Naive thymus-derived CD8-positive, alpha-beta T cell (primary cell): ENCODE measurements around the gene MDC1. TPM values are rescaled to one million over a fixed set of nuclear protein-coding genes. Genes with fewer than 3 reads are reported as not detected.
"Not testable (repeated sequence)": the region's sequence is repeated elsewhere in the genome, so short reads cannot be mapped to it uniquely, and the experiment has no call there.

ENCODE experiments used
- ATAC-seq, 2 donors: fragments of 150-1000 bp; cut with Tn5 transposase in 1 of 2; sonication (Bioruptor Pico), chemical (Tn5 transposase) in 1 of 2; 1 replicate in 1 of 2; 2 replicates in 1 of 2; pipeline ENCODE4 v1.10.0; 2021; ENCODE audit warnings: mild to moderate bottlenecking in 2 of 2, moderate library complexity in 2 of 2
- POLR2A ChIA-PET: fragments of 350-600 bp; sonication (Branson Sonifier 250); formaldehyde crosslinking; loops from one replicate; lab custom pipeline; 2021; ENCODE audit warnings: antibody characterized with exemption; lab: Charles Lee
- DNase-seq, 10 donors: peaks; one replicate each; pipeline versions ENCODE4 v3.0.0 to v3.0.0-alpha.2; 2020 to 2022
- H3K27ac Mint-ChIP-seq, 10 donors: one replicate each; pipeline ENCODE4 v1.8.0; 2020 to 2022; ENCODE audit warnings: mild to moderate bottlenecking in 10 of 10, mixed read lengths in 10 of 10, moderate library complexity in 4 of 10, inconsistent platforms in 1 of 10
- H3K27me3 Mint-ChIP-seq, 5 donors: one replicate each; pipeline ENCODE4 v1.8.0; 2021 to 2022; ENCODE audit warnings: mixed read lengths in 5 of 5
- H3K36me3 Mint-ChIP-seq, 3 donors: one replicate each; pipeline ENCODE4 v1.8.0; 2020 to 2022; ENCODE audit warnings: mixed read lengths in 3 of 3, mild to moderate bottlenecking in 2 of 3, inconsistent platforms in 1 of 3
- H3K4me1 Mint-ChIP-seq, 4 donors: one replicate each; pipeline ENCODE4 v1.8.0; 2021 to 2022; ENCODE audit warnings: mixed read lengths in 4 of 4
- H3K4me3 Mint-ChIP-seq, 10 donors: one replicate each; pipeline ENCODE4 v1.8.0; 2020 to 2022; ENCODE audit warnings: mild to moderate bottlenecking in 10 of 10, mixed read lengths in 10 of 10, moderate library complexity in 6 of 10, inconsistent platforms in 1 of 10
- H3K9me3 Mint-ChIP-seq, 9 donors: one replicate each; pipeline ENCODE4 v1.8.0; 2020 to 2022; ENCODE audit warnings: mixed read lengths in 9 of 9, mild to moderate bottlenecking in 3 of 9, inconsistent platforms in 1 of 9, moderate library complexity in 1 of 9
- polyA plus RNA-seq, 3 donors: library from polyadenylated mRNA; unstranded; fragments of 300-500 nt; fragmentation: Illumina TruSeq; gene quantifications; one replicate each; pipeline ENCODE4 v1.2.3, GENCODE V29; 2021
- total RNA-seq, 8 experiments: library from RNA in 2 of 8; stranded (reverse) in 2 of 8; gene quantifications; one replicate each; pipeline ENCODE4 v1.2.3 and lab custom pipeline; 2021 to 2026

Gene MDC1
- total and polyA plus RNA-seq, 5 experiments from 2014 or later = 1.3 to 54.9 (median 6.3) TPM

GRCh38 chr6:30664994-30665767, 51.9 kb downstream of the MDC1 start:
- no peak overlapping the region for H3K27ac Mint-ChIP-seq
- POLR2A ChIA-PET = interaction anchor here (0.7 kb wide), 1 partner anchor 47 kb away, joined by 3 read pairs; the partner anchor contains the start of genes MRPS18B and PPP1R10
- no peak overlapping the region for H3K4me3 Mint-ChIP-seq
- DNase-seq (no peak), ATAC-seq (no peak)
- no peaks in the 10 kb centered on the region for H3K27me3 Mint-ChIP-seq
- no peaks in the 10 kb centered on the region for H3K9me3 Mint-ChIP-seq
- H3K36me3 Mint-ChIP-seq = peaks cover 4 to 89% (median 28%) of the 10 kb centered on the region in 3 donors
- peaks cover 11 to 22% (median 16%) of the 10 kb centered on the region in 4 donors for H3K4me1 Mint-ChIP-seq

- DNase-seq, H3K27me3 Mint-ChIP-seq, ATAC-seq, H3K9me3 Mint-ChIP-seq, H3K4me3 Mint-ChIP-seq: not testable (repeated sequence)
- POLR2A ChIA-PET = interaction anchor here (0.7 kb wide), 2 partner anchors 76 to 94 kb away, joined by 3 to 5 read pairs; no protein-coding TSS in a partner anchor
- peaks cover 0 to 14% (median 10%) of the 10 kb centered on the region in 4 donors for H3K4me1 Mint-ChIP-seq
- H3K36me3 Mint-ChIP-seq = peaks cover 7 to 95% (median 24%) of the 10 kb centered on the region in 3 donors
- peak overlapping the region in 4 of 10 donors; percentile 27 to 64 (median 48) for H3K27ac Mint-ChIP-seq
These were observed 59.2 kb downstream of the MDC1 start for GRCh38 chr6:30657922-30658321.

- Mint-ChIP-seq H3K36me3 (peaks cover 7 to 95% (median 21%) of the 10 kb centered on the region in 3 donors), H3K4me3 (no peak overlapping the region), H3K4me1 (peaks cover 0 to 14% (median 9%) of the 10 kb centered on the region in 4 donors), H3K27ac (peak overlapping the region in 6 of 10 donors; percentile 27 to 73 (median 48)), H3K9me3 (no peaks in the 10 kb centered on the region), H3K27me3 (no peaks in the 10 kb centered on the region)
- no peak for DNase-seq
- ATAC-seq = no peak
- POLR2A ChIA-PET = interaction anchor here (0.7 kb wide), 1 partner anchor 94 kb away, joined by 3 read pairs; no protein-coding TSS in a partner anchor
These were observed 59.6 kb downstream of the MDC1 start for GRCh38 chr6:30657454-30657853.

- Mint-ChIP-seq H3K4me3 (no peak overlapping the region), H3K9me3 (no peaks in the 10 kb centered on the region), H3K36me3 (peaks cover 7 to 95% (median 13%) of the 10 kb centered on the region in 3 donors), H3K27me3 (no peaks in the 10 kb centered on the region), H3K27ac (peak overlapping the region in 1 of 10 donors; percentile 74), H3K4me1 (peaks cover 0 to 9% (median 6%) of the 10 kb centered on the region in 4 donors)
- DNase-seq (no peak), ATAC-seq (no peak)
- POLR2A ChIA-PET = no interaction called here
These were observed 60.6 kb downstream of the MDC1 start for GRCh38 chr6:30656513-30656912.

- peak overlapping the region in 8 of 10 donors; percentile 21 to 73 (median 44) for H3K27ac Mint-ChIP-seq
- POLR2A ChIA-PET = no interaction called here
- no peak for ATAC-seq
- peaks cover 7 to 95% (median 17%) of the 10 kb centered on the region in 3 donors for H3K36me3 Mint-ChIP-seq
- no peak for DNase-seq
- H3K4me1 Mint-ChIP-seq = peaks cover 5 to 9% (median 6%) of the 10 kb centered on the region in 4 donors
- no peak overlapping the region for H3K4me3 Mint-ChIP-seq
- H3K9me3 Mint-ChIP-seq = no peaks in the 10 kb centered on the region
- no peaks in the 10 kb centered on the region for H3K27me3 Mint-ChIP-seq
These were observed 61.4 kb downstream of the MDC1 start for GRCh38 chr6:30655743-30656094.

- no peaks in the 10 kb centered on the region for H3K9me3 Mint-ChIP-seq
- POLR2A ChIA-PET = no interaction called here
- H3K4me3 Mint-ChIP-seq = no peak overlapping the region
- H3K27ac Mint-ChIP-seq = peak overlapping the region in 8 of 10 donors; percentile 41 to 78 (median 56)
- DNase-seq = no peak
- peaks cover 7 to 93% (median 17%) of the 10 kb centered on the region in 3 donors for H3K36me3 Mint-ChIP-seq
- H3K4me1 Mint-ChIP-seq = peaks cover 5 to 8% (median 6%) of the 10 kb centered on the region in 4 donors
- H3K27me3 Mint-ChIP-seq = no peaks in the 10 kb centered on the region
- ATAC-seq = no peak
These were observed 62.0 kb downstream of the MDC1 start for GRCh38 chr6:30654798-30655742.

GRCh38 chr6:30651143-30651542, 65.9 kb downstream of the MDC1 start:
- no peak for DNase-seq
- Mint-ChIP-seq H3K4me1 (peaks cover 10 to 25% (median 17%) of the 10 kb centered on the region in 4 donors), H3K9me3 (no peaks in the 10 kb centered on the region), H3K27me3 (no peaks in the 10 kb centered on the region), H3K4me3 (peak overlapping the region in 1 of 10 donors; percentile 17), H3K27ac (peak overlapping the region in 4 of 10 donors; percentile 53 to 78 (median 62)), H3K36me3 (peaks cover 7 to 57% (median 14%) of the 10 kb centered on the region in 3 donors)
- POLR2A ChIA-PET = interaction anchor here (0.6 to 1.1 kb wide), 3 partner anchors 17 to 36 kb away, joined by 3 read pairs; no protein-coding TSS in a partner anchor
- ATAC-seq = no peak

Other genes with a start within 250 kb of the MDC1 start
- gene HLA-E, start 227.8 kb downstream of the MDC1 start, total RNA-seq = 1,000 to 10,000 TPM; 1,291 to 1,305 TPM
- gene HLA-E, start 227.8 kb downstream of the MDC1 start, polyA plus RNA-seq = 1,000 to 10,000 TPM; 2,699 to 2,977 (median 2,826) TPM
- 10 to 100 TPM; 78.0 to 80.7 TPM for gene GNL1, start 160.8 kb downstream of the MDC1 start, total RNA-seq
- 10 to 100 TPM; 24.7 to 34.1 (median 28.7) TPM for gene GNL1, start 160.8 kb downstream of the MDC1 start, polyA plus RNA-seq
- 10 to 100 TPM; 28.4 to 28.9 TPM for gene PRR3, start 160.0 kb downstream of the MDC1 start, total RNA-seq
- gene PRR3, start 160.0 kb downstream of the MDC1 start, polyA plus RNA-seq = 10 to 100 TPM in 1 of 3 donors, 1 to 10 TPM in 2; 7.9 to 12.7 (median 8.6) TPM
- 10 to 100 TPM; 68.6 to 71.3 TPM for gene ABCF1, start 145.8 kb downstream of the MDC1 start, total RNA-seq
- 10 to 100 TPM; 19.1 to 43.1 (median 30.5) TPM for gene ABCF1, start 145.8 kb downstream of the MDC1 start, polyA plus RNA-seq
- gene PPP1R10, start 100.0 kb downstream of the MDC1 start, total RNA-seq = 100 to 1,000 TPM; 191 to 193 TPM
- gene PPP1R10, start 100.0 kb downstream of the MDC1 start, polyA plus RNA-seq = 10 to 100 TPM; 16.9 to 20.2 (median 19.8) TPM
- 10 to 100 TPM; 43.1 to 43.8 TPM for gene MRPS18B, start 99.4 kb downstream of the MDC1 start, total RNA-seq
- 100 to 1,000 TPM in 2 of 3 donors, 10 to 100 TPM in 1; 87.4 to 161 (median 119) TPM for gene MRPS18B, start 99.4 kb downstream of the MDC1 start, polyA plus RNA-seq
- gene ATAT1, start 90.4 kb downstream of the MDC1 start, total RNA-seq = 10 to 100 TPM; 12.6 to 13.4 TPM
- 1 to 10 TPM; 1.6 to 2.0 (median 1.7) TPM for gene ATAT1, start 90.4 kb downstream of the MDC1 start, polyA plus RNA-seq
- 10 to 100 TPM; 29.3 to 30.9 TPM for gene C6orf136, start 70.1 kb downstream of the MDC1 start, total RNA-seq
- gene C6orf136, start 70.1 kb downstream of the MDC1 start, polyA plus RNA-seq = 10 to 100 TPM in 2 of 3 donors, 1 to 10 TPM in 1; 5.6 to 23.2 (median 13.7) TPM
- gene DHX16, start 44.3 kb downstream of the MDC1 start, total RNA-seq = 10 to 100 TPM; 42.1 to 45.6 TPM
- 10 to 100 TPM; 17.7 to 31.2 (median 18.7) TPM for gene DHX16, start 44.3 kb downstream of the MDC1 start, polyA plus RNA-seq
- 10 to 100 TPM; 79.0 to 82.0 TPM for gene PPP1R18, start 30.6 kb downstream of the MDC1 start, total RNA-seq
- gene PPP1R18, start 30.6 kb downstream of the MDC1 start, polyA plus RNA-seq = 10 to 100 TPM; 79.8 to 98.6 (median 95.7) TPM
- gene NRM, start 26.3 kb downstream of the MDC1 start, total RNA-seq = 1 to 10 TPM; 2.4 TPM
- gene NRM, start 26.3 kb downstream of the MDC1 start, polyA plus RNA-seq = 1 to 10 TPM; 3.7 to 5.4 (median 5.4) TPM
- 100 to 1,000 TPM; 171 to 187 TPM for gene TUBB, start 3.1 kb upstream of the MDC1 start, total RNA-seq
- gene TUBB, start 3.1 kb upstream of the MDC1 start, polyA plus RNA-seq = 100 to 1,000 TPM in 1 of 3 donors, 10 to 100 TPM in 2; 79.2 to 116 (median 83.3) TPM
- 10 to 100 TPM; 74.1 to 79.8 TPM for gene FLOT1, start 25.4 kb upstream of the MDC1 start, total RNA-seq
- gene FLOT1, start 25.4 kb upstream of the MDC1 start, polyA plus RNA-seq = 10 to 100 TPM; 76.0 to 98.4 (median 78.4) TPM
- 10 to 100 TPM; 16.0 to 17.0 TPM for gene IER3, start 27.3 kb upstream of the MDC1 start, total RNA-seq
- gene IER3, start 27.3 kb upstream of the MDC1 start, polyA plus RNA-seq = 1 to 10 TPM in 2 of 3 donors, under 1 TPM in 1; 0.58 to 1.8 (median 1.5) TPM
- 10 to 100 TPM; 19.8 to 22.8 TPM for gene DDR1, start 167.2 kb upstream of the MDC1 start, total RNA-seq
- gene DDR1, start 167.2 kb upstream of the MDC1 start, polyA plus RNA-seq = 1 to 10 TPM in 2 of 3 donors, under 1 TPM in 1; 0.57 to 5.4 (median 1.5) TPM
- 10 to 100 TPM; 30.0 to 33.9 TPM for gene GTF2H4, start 190.9 kb upstream of the MDC1 start, total RNA-seq
- 1 to 10 TPM; 5.1 to 8.3 (median 6.3) TPM for gene GTF2H4, start 190.9 kb upstream of the MDC1 start, polyA plus RNA-seq
- 10 to 100 TPM; 41.4 to 53.7 TPM for gene VARS2, start 197.0 kb upstream of the MDC1 start, total RNA-seq
- gene VARS2, start 197.0 kb upstream of the MDC1 start, polyA plus RNA-seq = 10 to 100 TPM; 14.1 to 16.3 (median 14.5) TPM
- gene SFTA2, start 214.9 kb upstream of the MDC1 start, total RNA-seq = not detected
- under 1 TPM in 1 of 3 donors, not detected in 2; 0.30 TPM for gene SFTA2, start 214.9 kb upstream of the MDC1 start, polyA plus RNA-seq
- gene MUCL3, start 223.7 kb upstream of the MDC1 start, total RNA-seq = not detected
- not detected for gene MUCL3, start 223.7 kb upstream of the MDC1 start, polyA plus RNA-seq